ENCODE results near the gene PGM3. TPM values are rescaled to one million over a fixed set of nuclear protein-coding genes. Genes with fewer than 3 reads are reported as not detected.

PGM3 gene
- total RNA-seq, 1 donor from 2014 or later: 52.4 TPM

GRCh38 chr6:83190626-83191025 lies 2.4 kb downstream of the PGM3 start:
- Mint-ChIP-seq H3K36me3 (ENCODE audit: low read depth) (peaks cover 6% of the 10 kb centered on the region), H3K27me3 (ENCODE audit: low read depth) (no peaks in the 10 kb centered on the region), H3K27ac (ENCODE audit: unreplicated experiment) (no peak overlapping the region), H3K4me3 (peak overlapping the region; percentile 99), H3K4me1 (peaks cover 35% of the 10 kb centered on the region), H3K9me3 (no peaks in the 10 kb centered on the region)
- no peak for DNase-seq (ENCODE audit: low read depth, low spot score)
- TF ChIP-seq, protein P1, sequence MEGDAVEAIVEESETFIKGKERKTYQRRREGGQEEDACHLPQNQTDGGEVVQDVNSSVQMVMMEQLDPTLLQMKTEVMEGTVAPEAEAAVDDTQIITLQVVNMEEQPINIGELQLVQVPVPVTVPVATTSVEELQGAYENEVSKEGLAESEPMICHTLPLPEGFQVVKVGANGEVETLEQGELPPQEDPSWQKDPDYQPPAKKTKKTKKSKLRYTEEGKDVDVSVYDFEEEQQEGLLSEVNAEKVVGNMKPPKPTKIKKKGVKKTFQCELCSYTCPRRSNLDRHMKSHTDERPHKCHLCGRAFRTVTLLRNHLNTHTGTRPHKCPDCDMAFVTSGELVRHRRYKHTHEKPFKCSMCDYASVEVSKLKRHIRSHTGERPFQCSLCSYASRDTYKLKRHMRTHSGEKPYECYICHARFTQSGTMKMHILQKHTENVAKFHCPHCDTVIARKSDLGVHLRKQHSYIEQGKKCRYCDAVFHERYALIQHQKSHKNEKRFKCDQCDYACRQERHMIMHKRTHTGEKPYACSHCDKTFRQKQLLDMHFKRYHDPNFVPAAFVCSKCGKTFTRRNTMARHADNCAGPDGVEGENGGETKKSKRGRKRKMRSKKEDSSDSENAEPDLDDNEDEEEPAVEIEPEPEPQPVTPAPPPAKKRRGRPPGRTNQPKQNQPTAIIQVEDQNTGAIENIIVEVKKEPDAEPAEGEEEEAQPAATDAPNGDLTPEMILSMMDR (conservative IDR thresholded peaks at IDR 0.05): no peak

DNA sequence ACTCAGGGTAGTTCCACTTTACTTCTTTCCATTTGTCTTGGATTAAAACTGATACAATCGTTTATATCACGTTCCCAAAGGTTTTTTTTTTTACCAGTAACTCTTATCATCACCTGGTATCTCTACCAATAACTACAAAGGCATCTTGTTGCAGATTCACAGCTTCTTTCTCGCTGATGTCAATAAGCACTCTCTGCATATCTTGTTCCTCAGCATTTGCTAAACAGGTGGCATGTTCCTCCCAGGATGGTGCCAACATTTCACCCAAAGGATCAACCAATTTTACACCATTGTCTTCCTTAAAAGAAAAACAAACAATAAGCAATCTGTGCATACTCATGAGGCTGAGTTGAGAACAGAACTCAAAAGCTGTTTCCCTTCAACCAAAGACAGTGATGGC lies 4.6 kb downstream of the PGM3 start:
- no peak overlapping the region for H3K4me3 Mint-ChIP-seq
- H3K4me1 Mint-ChIP-seq: peaks cover 20% of the 10 kb centered on the region
- no peak overlapping the region for H3K27ac Mint-ChIP-seq (ENCODE audit: unreplicated experiment)
- H3K9me3 Mint-ChIP-seq: no peaks in the 10 kb centered on the region
- H3K36me3 Mint-ChIP-seq (ENCODE audit: low read depth): peaks cover 14% of the 10 kb centered on the region
- TF ChIP-seq, protein P1 (conservative IDR thresholded peaks at IDR 0.05): no peak
- DNase-seq (ENCODE audit: low read depth, low spot score): no peak
- no peaks in the 10 kb centered on the region for H3K27me3 Mint-ChIP-seq (ENCODE audit: low read depth)

DNA sequence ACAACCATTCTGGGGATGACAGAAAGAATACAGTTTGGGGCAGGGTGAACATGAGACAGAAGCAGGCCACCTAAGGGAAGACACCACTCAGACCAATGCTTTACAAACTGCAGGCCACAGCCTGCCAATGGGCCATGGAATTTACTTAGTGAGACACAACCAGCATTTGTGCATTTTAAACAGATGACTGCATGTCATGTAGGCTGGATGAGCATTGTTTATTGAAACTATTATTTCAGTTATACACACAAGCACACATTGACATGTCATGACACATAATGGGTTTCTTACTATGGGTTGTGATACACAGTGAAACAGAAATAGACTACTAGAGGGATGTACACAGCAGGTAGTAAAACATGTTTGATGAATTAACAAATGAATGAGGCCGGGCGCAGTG lies 8.0 kb downstream of the PGM3 start:
- H3K4me3 Mint-ChIP-seq: no peak overlapping the region
- H3K9me3 Mint-ChIP-seq: no peaks in the 10 kb centered on the region
- H3K36me3 Mint-ChIP-seq (ENCODE audit: low read depth): peaks cover 24% of the 10 kb centered on the region
- no peak for DNase-seq (ENCODE audit: low read depth, low spot score)
- H3K27ac Mint-ChIP-seq (ENCODE audit: unreplicated experiment): no peak overlapping the region
- H3K27me3 Mint-ChIP-seq (ENCODE audit: low read depth): no peaks in the 10 kb centered on the region
- TF ChIP-seq, protein P1 (conservative IDR thresholded peaks at IDR 0.05): no peak
- H3K4me1 Mint-ChIP-seq: peaks cover 8% of the 10 kb centered on the region

- Mint-ChIP-seq H3K4me3 (no peak overlapping the region), H3K27me3 (ENCODE audit: low read depth) (no peaks in the 10 kb centered on the region), H3K4me1 (peaks cover 4% of the 10 kb centered on the region), H3K36me3 (ENCODE audit: low read depth) (peaks cover 22% of the 10 kb centered on the region), H3K27ac (ENCODE audit: unreplicated experiment) (no peak overlapping the region), H3K9me3 (no peaks in the 10 kb centered on the region)
- no peak for DNase-seq (ENCODE audit: low read depth, low spot score)
- TF ChIP-seq, protein P1 (conservative IDR thresholded peaks at IDR 0.05): no peak
These were observed 9.8 kb downstream of the PGM3 start for GRCh38 chr6:83183082-83183828.

- no peak for DNase-seq (ENCODE audit: low read depth, low spot score)
- Mint-ChIP-seq H3K9me3 (no peaks in the 10 kb centered on the region), H3K27ac (ENCODE audit: unreplicated experiment) (no peak overlapping the region), H3K4me3 (no peak overlapping the region), H3K36me3 (ENCODE audit: low read depth) (peaks cover 22% of the 10 kb centered on the region), H3K4me1 (peaks cover 4% of the 10 kb centered on the region), H3K27me3 (ENCODE audit: low read depth) (no peaks in the 10 kb centered on the region)
- TF ChIP-seq, protein P1 (conservative IDR thresholded peaks at IDR 0.05): no peak
These were observed 11.0 kb downstream of the PGM3 start for GRCh38 chr6:83182114-83182513.

Data from neural crest cell (in vitro differentiated cells).